GM12864 (cell line): ENCODE measurements around the gene GAK.
A peak's percentile ranks its signal among the peaks of the same experiment; 100 is the strongest.

ENCODE experiments used
- DNase-seq: peaks from one replicate; pipeline ENCODE4 v3.0.0-alpha.2; 2011; ENCODE audit warnings: low read depth
- H3K4me3 ChIP-seq: 2 replicates; pipeline ENCODE4 v1.5.1; 2011; ENCODE audit warnings: mild to moderate bottlenecking, low read depth, low read length, control low read depth
- CTCF ChIP-seq: IDR thresholded peaks from 2 replicates; pipeline ENCODE4 v1.5.1; 2011; ENCODE audit warnings: low read depth, mild to moderate bottlenecking, moderate library complexity, low read length, control low read depth, inconsistent platforms; ENCODE audit errors: missing control alignments

The GAK gene

GRCh38 chr4:893276-893994 is 38.7 kb downstream of the GAK start:
- H3K4me3 ChIP-seq: no peak overlapping the region
- no peak for TF ChIP-seq CTCF
- no peak for DNase-seq

- no peak for DNase-seq
- no peak overlapping the region for H3K4me3 ChIP-seq
- no peak for TF ChIP-seq CTCF
Observed at GRCh38 chr4:892780-893179, 39.3 kb downstream of the GAK start.

- DNase-seq: no peak
- peak; percentile 23 for TF ChIP-seq CTCF
- H3K4me3 ChIP-seq: no peak overlapping the region
Observed at GRCh38 chr4:891747-892146, 40.4 kb downstream of the GAK start.

- no peak for DNase-seq
- H3K4me3 ChIP-seq: no peak overlapping the region
- TF ChIP-seq CTCF: no peak
Observed at GRCh38 chr4:890036-890695, 42.0 kb downstream of the GAK start.

GRCh38 chr4:889516-889915 is 42.6 kb downstream of the GAK start:
- DNase-seq: no peak
- no peak overlapping the region for H3K4me3 ChIP-seq
- no peak for TF ChIP-seq CTCF

GRCh38 chr4:888029-888428 is 44.1 kb downstream of the GAK start:
- H3K4me3 ChIP-seq: no peak overlapping the region
- TF ChIP-seq CTCF: no peak
- no peak for DNase-seq
